Loucy (cell line): ENCODE results near the gene CD177.

Experiments
- EZH2phosphoT487 ChIP-seq: fragments of 200-600 bp; IDR thresholded peaks from 2 replicates; pipeline ENCODE4 v1.6.1; 2018; ENCODE audit warnings: antibody characterized with exemption, mild to moderate bottlenecking, moderate library complexity, borderline replicate concordance
- TF ChIP-seq, protein P1 (sequence below): fragments of 200-600 bp; sonication (generic); conservative IDR thresholded peaks from 2 replicates; pipeline ENCODE4 v1.5.1; 2014; ENCODE audit warnings: mild to moderate bottlenecking, antibody characterized with exemption, low read length

DNA sequence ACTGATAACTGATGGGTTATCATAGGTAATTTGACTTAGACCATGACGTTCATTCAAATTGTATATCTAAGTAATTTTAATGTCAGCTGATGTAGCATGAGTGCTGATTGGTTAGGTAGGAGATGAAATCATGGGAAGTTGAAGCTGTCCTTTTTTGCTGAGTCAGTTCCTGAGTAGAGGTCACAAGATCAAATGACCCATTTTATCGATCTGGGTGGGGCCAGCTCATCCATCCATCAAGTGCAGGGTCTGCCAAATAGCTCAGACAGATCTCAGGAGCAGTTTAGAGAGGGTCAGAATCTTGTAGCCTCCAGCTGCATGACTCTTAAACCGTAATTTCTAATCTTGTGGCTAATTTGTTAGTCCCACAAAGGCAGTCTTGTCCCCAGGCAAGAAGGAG is 35.3 kb upstream of the CD177 start:
- TF ChIP-seq, protein P1, sequence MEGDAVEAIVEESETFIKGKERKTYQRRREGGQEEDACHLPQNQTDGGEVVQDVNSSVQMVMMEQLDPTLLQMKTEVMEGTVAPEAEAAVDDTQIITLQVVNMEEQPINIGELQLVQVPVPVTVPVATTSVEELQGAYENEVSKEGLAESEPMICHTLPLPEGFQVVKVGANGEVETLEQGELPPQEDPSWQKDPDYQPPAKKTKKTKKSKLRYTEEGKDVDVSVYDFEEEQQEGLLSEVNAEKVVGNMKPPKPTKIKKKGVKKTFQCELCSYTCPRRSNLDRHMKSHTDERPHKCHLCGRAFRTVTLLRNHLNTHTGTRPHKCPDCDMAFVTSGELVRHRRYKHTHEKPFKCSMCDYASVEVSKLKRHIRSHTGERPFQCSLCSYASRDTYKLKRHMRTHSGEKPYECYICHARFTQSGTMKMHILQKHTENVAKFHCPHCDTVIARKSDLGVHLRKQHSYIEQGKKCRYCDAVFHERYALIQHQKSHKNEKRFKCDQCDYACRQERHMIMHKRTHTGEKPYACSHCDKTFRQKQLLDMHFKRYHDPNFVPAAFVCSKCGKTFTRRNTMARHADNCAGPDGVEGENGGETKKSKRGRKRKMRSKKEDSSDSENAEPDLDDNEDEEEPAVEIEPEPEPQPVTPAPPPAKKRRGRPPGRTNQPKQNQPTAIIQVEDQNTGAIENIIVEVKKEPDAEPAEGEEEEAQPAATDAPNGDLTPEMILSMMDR = no peak
- no peak for TF ChIP-seq EZH2phosphoT487
